Measurements from ENCODE around the gene HRH2. TPM values are rescaled to one million over a fixed set of nuclear protein-coding genes. Genes with fewer than 3 reads are reported as not detected.

Gene HRH2
- total RNA-seq, 1 donor from 2014 or later, result 1.2 TPM

DNA sequence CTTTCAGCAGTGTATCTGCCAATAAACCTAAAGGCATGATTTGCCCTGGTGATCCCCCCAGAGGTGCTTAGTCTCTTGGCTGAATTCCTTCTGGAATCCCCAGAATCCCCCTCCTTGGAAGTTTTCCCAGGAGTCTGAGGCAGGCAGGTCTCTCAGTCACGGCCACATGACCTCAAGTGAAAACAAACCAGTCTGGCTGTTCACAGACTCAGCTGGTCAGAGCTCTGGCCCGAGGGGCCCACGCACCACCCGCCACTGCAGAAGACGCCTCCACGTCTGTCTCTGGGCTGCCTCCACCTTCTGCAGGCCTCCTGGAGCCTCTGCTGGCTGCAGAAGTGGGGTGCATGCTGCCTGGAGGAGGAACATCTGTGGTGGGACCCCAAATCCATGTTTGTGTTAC, 52.5 kb downstream of the HRH2 start:
- H3K36me3 Mint-ChIP-seq (ENCODE audit: insufficient read depth), result peaks cover 9% of the 10 kb centered on the region
- no peak for DNase-seq (ENCODE audit: low spot score, unreplicated experiment)
- TF ChIP-seq, protein P1, sequence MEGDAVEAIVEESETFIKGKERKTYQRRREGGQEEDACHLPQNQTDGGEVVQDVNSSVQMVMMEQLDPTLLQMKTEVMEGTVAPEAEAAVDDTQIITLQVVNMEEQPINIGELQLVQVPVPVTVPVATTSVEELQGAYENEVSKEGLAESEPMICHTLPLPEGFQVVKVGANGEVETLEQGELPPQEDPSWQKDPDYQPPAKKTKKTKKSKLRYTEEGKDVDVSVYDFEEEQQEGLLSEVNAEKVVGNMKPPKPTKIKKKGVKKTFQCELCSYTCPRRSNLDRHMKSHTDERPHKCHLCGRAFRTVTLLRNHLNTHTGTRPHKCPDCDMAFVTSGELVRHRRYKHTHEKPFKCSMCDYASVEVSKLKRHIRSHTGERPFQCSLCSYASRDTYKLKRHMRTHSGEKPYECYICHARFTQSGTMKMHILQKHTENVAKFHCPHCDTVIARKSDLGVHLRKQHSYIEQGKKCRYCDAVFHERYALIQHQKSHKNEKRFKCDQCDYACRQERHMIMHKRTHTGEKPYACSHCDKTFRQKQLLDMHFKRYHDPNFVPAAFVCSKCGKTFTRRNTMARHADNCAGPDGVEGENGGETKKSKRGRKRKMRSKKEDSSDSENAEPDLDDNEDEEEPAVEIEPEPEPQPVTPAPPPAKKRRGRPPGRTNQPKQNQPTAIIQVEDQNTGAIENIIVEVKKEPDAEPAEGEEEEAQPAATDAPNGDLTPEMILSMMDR (IDR thresholded peaks at IDR 0.05; ENCODE audit: unreplicated experiment), result no peak
- H3K4me3 Mint-ChIP-seq (ENCODE audit: low read depth), result no peak overlapping the region
- H3K4me1 Mint-ChIP-seq (ENCODE audit: low read depth), result peaks cover 18% of the 10 kb centered on the region
- peaks cover 32% of the 10 kb centered on the region for H3K27me3 Mint-ChIP-seq
- no peak overlapping the region for H3K27ac Mint-ChIP-seq
- H3K9me3 Mint-ChIP-seq (ENCODE audit: low read depth), result peaks cover 15% of the 10 kb centered on the region

DNA sequence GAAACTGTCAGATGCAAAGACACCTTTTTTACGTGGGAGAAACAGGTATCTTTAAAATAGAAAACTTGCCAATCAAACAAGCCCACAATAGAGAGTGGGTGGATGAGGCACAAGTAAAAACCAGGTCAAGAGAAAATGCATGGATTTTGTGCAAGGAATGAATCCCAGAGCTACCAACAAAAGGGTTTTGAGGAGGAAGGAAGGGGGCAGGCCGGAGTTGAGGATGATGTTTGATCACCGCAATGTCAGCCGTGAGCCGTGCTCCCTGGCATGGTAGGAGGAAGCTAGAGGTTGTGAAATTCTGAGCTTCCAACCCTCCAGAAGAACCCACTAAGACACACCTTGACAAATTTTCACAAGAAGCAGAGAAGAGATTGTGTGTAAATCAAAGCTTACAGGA, 53.2 kb downstream of the HRH2 start:
- H3K9me3 Mint-ChIP-seq (ENCODE audit: low read depth), result peaks cover 15% of the 10 kb centered on the region
- no peak overlapping the region for H3K4me3 Mint-ChIP-seq (ENCODE audit: low read depth)

DNA sequence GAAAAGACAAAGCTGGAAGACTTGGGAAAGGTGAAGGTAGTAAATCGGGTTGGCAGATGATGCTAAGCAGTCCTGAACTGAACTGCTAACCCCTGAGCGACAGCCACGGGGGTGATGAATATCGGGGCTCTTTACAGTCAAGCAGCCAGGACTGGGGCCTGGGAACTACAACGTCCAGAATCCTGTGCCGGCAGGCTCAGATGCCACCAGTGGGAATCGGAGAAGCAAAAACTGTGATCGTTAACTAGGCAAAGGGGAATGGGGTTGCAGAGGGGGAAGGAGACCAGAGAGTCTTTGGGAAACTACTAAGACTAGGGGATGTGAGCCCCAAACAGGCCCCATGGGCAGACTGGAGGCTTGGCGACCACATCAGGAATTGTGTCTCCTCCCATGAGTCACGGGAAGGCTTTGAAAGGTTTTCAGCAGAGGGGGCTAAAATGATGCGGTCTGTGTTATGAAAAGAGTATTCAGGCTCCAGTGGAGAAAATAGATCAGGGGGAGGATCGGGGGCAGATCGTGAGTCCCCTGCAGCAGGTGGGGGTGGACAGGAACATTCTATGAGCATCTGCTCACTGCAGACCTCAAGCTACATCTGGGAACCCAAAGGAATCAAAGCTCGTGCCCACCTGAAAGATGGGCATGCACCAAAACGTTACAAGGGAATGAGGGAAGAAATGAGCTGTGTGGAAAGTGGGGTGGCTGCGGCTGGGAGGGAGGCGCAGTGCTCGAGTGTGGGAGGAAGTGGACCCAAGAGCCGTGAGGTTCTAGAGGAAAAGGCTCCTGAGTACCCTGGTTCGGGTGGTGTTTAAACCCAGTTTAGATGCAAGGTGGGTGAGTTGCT, 53.8 kb downstream of the HRH2 start:
- Mint-ChIP-seq H3K4me1 (ENCODE audit: low read depth) (peaks cover 6% of the 10 kb centered on the region), H3K9me3 (ENCODE audit: low read depth) (peaks cover 21% of the 10 kb centered on the region), H3K4me3 (ENCODE audit: low read depth) (no peak overlapping the region), H3K36me3 (ENCODE audit: insufficient read depth) (peaks cover 11% of the 10 kb centered on the region), H3K27ac (no peak overlapping the region), H3K27me3 (peaks cover 39% of the 10 kb centered on the region)
- TF ChIP-seq, protein P1 (IDR thresholded peaks at IDR 0.05; ENCODE audit: unreplicated experiment), result no peak
- DNase-seq (ENCODE audit: low spot score, unreplicated experiment), result no peak

More for the DNA sequence above, 53.2 kb downstream of the HRH2 start:
- H3K27ac Mint-ChIP-seq, result no peak overlapping the region
- H3K4me1 Mint-ChIP-seq (ENCODE audit: low read depth), result peaks cover 13% of the 10 kb centered on the region
- no peak for DNase-seq (ENCODE audit: low spot score, unreplicated experiment)
- TF ChIP-seq, protein P1 (IDR thresholded peaks at IDR 0.05; ENCODE audit: unreplicated experiment), result no peak
- peaks cover 9% of the 10 kb centered on the region for H3K36me3 Mint-ChIP-seq (ENCODE audit: insufficient read depth)
- peaks cover 35% of the 10 kb centered on the region for H3K27me3 Mint-ChIP-seq

DNA sequence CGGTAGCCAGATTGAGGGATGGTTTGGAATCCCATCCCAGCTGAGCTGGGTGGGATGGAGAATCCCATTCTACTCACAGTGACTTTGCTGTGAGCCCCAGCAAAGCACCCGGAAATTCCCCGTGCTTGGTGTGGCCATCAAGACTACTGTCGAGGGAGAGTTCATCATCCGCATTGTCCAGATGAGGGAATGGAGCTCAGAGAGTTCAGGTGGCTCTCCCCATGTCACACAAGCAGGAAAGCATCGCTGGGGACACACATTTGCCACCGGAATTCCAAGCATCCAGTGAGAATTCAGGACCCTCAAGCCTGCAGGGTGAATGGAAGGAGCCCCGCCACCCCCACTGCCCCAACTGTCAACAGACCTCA, 54.4 kb downstream of the HRH2 start:
- no peak for DNase-seq (ENCODE audit: low spot score, unreplicated experiment)
- Mint-ChIP-seq H3K27ac (no peak overlapping the region), H3K27me3 (peaks cover 40% of the 10 kb centered on the region), H3K36me3 (ENCODE audit: insufficient read depth) (peaks cover 14% of the 10 kb centered on the region), H3K9me3 (ENCODE audit: low read depth) (peaks cover 25% of the 10 kb centered on the region), H3K4me3 (ENCODE audit: low read depth) (no peak overlapping the region), H3K4me1 (ENCODE audit: low read depth) (peaks cover under 1% of the 10 kb centered on the region)
- TF ChIP-seq, protein P1 (IDR thresholded peaks at IDR 0.05; ENCODE audit: unreplicated experiment), result no peak

DNA sequence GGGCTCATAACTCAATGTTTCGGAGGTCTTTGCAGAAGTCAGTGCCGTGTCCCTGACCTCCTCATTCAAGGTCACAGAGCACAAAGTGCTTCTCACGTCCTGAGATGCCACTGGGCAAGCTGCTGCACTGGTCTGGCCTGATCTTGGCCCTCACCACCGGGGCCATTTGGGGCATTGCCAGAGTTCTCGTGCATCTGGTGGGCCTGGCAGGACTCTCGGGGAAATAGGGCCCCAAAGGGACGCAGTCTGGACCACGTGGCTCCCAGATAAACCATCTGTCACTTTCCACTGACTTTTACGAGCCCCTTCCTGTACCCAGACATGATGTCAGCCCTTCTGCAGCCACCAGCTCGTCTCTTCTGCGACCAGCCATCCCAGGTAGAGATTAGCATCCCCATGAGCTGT, 54.8 kb downstream of the HRH2 start:
- Mint-ChIP-seq H3K36me3 (ENCODE audit: insufficient read depth) (peaks cover 14% of the 10 kb centered on the region), H3K9me3 (ENCODE audit: low read depth) (peaks cover 27% of the 10 kb centered on the region), H3K4me1 (ENCODE audit: low read depth) (no peaks in the 10 kb centered on the region), H3K27ac (no peak overlapping the region), H3K27me3 (peaks cover 42% of the 10 kb centered on the region), H3K4me3 (ENCODE audit: low read depth) (no peak overlapping the region)
- TF ChIP-seq, protein P1 (IDR thresholded peaks at IDR 0.05; ENCODE audit: unreplicated experiment), result no peak
- DNase-seq (ENCODE audit: low spot score, unreplicated experiment), result no peak

Measured in progenitor cell of endocrine pancreas (in vitro differentiated cells).